ENCODE measurements around the gene CHCHD1.
"Not testable (repeated sequence)": the region's sequence is repeated elsewhere in the genome, so short reads cannot be mapped to it uniquely, and the experiment has no call there.

CHCHD1 gene

DNA sequence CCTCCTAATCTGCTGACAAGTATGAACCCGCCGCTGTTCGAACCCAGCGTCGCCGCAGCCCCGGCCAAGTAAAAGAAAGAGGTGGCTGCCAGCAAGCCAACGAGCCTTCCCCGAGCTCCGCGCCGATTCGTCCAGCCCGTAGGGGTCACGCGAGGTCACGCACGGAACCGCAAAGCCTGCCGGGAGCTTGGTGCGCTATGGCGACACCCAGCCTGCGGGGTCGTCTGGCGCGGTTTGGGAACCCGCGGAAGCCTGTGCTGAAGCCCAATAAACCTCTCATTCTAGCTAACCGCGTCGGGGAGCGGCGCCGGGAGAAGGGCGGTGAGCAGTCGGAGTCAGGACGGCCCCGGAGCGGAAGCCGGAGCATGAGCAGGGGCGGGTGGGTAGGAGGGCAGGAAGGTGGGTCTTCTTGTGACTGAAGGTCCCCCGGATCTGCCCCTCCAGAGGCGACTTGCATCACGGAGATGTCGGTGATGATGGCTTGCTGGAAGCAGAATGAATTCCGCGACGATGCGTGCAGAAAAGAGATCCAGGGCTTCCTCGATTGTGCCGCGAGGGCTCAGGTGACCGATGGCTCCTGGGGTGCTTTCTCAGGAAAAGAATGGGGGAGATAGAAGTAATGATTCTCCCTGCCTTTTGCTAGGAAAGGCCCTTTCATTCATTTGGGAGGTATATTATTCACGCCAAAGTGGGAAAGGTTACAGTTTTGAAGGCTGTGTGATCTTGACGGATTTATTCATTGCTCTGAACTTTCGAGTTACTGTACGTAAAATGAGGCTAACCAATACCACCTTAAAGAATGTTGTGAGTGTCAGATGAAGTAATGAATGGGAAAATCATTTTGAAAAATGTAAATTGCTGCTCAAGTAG is at the start of gene CHCHD1:
CHCHD1 (plus strand) TSS at position 170 of the 870 bp plus-strand sequence; CDS start at position 198, 28 bp downstream.
- Mint-ChIP-seq H3K4me1 (ENCODE audit: low read depth) (peaks cover 34% of the 10 kb centered on the region), H3K27ac (peak within 1 kb of the TSS; percentile 98), H3K9me3 (no peaks in the 10 kb centered on the region), H3K27me3 (ENCODE audit: low read depth) (no peaks in the 10 kb centered on the region), H3K36me3 (ENCODE audit: low read depth) (peaks cover 18% of the 10 kb centered on the region), H3K4me3 (peak within 1 kb of the TSS; percentile 94)
- peak; percentile 92 for DNase-seq (ENCODE audit: low spot score)

DNA sequence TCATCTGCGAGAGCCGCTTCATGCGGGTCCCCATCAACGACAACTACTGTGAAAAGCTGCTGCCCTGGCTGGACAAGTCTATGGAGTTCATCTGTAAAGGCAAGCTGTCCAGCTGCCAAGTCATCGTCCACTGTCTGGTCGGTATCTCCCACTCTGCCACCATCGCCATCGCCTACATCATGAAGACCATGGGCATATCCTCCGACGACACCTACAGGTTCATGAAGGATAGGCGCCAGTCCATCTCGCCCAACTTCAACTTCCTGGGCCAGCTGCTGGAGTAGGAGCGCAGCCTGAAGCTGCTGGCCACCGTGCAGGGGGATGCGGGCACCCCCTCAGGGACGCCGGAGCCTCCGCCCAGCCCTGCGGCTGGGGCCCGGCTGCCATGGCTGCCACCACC is 49.4 kb upstream of the CHCHD1 start:
- H3K27me3 Mint-ChIP-seq (ENCODE audit: low read depth), result no peaks in the 10 kb centered on the region

DNA sequence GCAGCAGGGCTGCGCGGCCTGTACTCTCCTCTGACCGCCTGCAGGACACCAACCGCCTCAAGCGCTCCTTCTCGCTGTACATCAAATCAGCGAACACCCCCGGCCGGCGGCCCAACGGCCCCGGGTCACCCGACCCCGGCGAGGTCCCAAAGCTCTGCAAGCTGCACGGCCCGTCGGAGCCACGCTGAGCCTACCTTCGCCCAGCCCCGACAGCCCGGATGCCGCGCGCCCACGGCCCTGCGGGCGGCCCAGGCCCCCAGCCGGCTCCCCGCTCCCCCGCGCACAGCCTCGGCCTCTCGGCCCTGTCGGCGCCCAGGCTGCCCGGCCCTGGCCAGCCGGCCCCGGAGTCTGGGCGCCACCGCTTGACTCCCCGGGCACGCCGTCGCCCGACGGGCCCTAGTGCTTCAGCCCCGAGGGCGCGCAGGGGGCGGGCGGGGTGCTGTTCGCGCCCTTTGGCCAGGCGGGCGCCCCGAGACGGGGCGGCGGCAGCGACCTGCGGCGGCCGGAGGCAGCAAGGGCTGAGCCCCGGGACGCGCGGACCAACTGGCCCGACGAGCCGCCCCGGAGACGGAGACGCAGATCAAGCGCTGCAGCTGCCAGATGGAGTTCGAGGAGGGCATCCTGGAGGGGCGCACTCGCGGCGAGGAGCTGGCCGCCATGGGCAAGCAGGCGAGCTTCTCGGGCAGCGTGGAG is 48.8 kb upstream of the CHCHD1 start:
- no peak overlapping the region for H3K4me3 Mint-ChIP-seq
- no peak overlapping the region for H3K27ac Mint-ChIP-seq
- peaks cover 6% of the 10 kb centered on the region for H3K36me3 Mint-ChIP-seq (ENCODE audit: low read depth)

More for the DNA sequence above, 49.4 kb upstream of the CHCHD1 start:
- H3K9me3 Mint-ChIP-seq, result no peaks in the 10 kb centered on the region
- DNase-seq (ENCODE audit: low spot score), result no peak
- H3K4me3 Mint-ChIP-seq, result peak overlapping the region; percentile 63
- H3K4me1 Mint-ChIP-seq (ENCODE audit: low read depth), result peaks cover 4% of the 10 kb centered on the region
- peaks cover 6% of the 10 kb centered on the region for H3K36me3 Mint-ChIP-seq (ENCODE audit: low read depth)
- peak overlapping the region; percentile 20 for H3K27ac Mint-ChIP-seq

DNA sequence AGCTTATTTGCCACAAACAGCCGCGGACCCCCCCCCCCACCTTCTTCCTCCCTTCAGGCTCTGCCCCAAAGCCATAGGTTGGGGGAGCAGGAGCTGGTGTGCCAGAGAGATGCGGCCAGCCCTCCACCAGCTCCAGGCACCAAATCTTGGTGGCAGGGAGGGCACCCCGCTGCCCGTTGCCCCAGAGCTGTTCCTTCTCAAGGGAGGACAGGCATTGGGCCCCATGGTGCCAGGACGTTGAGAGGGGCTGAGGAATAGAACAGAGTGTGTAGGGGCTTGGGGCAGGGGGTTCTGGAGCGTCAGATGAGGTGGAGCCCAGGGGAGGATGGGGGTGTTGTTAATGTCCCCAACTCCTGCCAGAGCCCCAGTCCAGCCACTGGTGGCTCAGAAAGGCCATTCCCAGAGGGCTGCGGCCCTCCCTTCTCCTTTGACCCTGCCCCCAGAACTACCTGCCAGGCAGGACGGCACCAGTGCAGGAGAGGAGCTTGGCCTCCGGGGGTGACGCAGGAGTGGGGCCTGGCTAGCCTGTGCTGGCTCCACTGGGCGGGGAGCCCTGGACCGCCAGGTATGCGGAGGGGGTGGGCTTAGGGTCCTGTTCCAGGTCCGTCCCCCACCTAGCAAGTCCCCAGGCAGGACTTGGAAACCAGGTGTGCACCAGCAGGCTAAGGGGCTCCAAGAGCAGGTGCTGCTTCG is 47.7 kb upstream of the CHCHD1 start:
- no peak for DNase-seq (ENCODE audit: low spot score)
- Mint-ChIP-seq H3K4me3 (no peak overlapping the region), H3K9me3 (no peaks in the 10 kb centered on the region), H3K36me3 (ENCODE audit: low read depth) (peaks cover 6% of the 10 kb centered on the region), H3K27ac (no peak overlapping the region), H3K27me3 (ENCODE audit: low read depth) (no peaks in the 10 kb centered on the region), H3K4me1 (ENCODE audit: low read depth) (peaks cover 4% of the 10 kb centered on the region)

More for the DNA sequence above, 48.8 kb upstream of the CHCHD1 start:
- H3K4me1 Mint-ChIP-seq (ENCODE audit: low read depth), result peaks cover 4% of the 10 kb centered on the region
- no peak for DNase-seq (ENCODE audit: low spot score)
- no peaks in the 10 kb centered on the region for H3K27me3 Mint-ChIP-seq (ENCODE audit: low read depth)
- H3K9me3 Mint-ChIP-seq, result no peaks in the 10 kb centered on the region

DNA sequence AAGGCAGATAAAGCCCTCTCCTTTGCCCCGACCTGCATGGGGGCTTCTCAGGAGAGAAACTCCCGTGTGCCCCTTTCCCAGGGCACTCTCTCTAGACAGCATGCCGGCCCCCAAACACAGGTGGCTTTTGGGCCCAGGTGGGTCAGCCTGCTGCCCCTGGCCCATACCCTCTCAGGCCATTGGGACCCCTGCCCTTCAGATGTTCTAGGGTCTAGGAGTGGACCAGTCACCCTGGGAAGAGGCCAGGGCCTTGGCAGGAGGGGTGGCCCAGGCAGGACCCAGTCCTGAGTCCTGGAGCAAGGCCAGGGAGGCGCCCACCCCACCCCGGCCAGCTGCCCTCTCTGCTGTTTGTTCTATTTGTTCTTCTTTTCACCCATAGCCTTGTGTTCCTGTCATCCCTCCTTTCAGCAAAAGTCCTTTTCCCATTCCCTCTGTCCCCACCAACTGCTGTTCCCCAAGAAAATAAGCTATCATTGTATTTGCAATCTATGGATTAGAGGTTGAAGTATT is 47.0 kb upstream of the CHCHD1 start:
- no peaks in the 10 kb centered on the region for H3K9me3 Mint-ChIP-seq
- H3K4me3 Mint-ChIP-seq, result no peak overlapping the region
- H3K36me3 Mint-ChIP-seq (ENCODE audit: low read depth), result peaks cover 6% of the 10 kb centered on the region
- peaks cover 4% of the 10 kb centered on the region for H3K4me1 Mint-ChIP-seq (ENCODE audit: low read depth)
- H3K27ac Mint-ChIP-seq, result no peak overlapping the region
- no peaks in the 10 kb centered on the region for H3K27me3 Mint-ChIP-seq (ENCODE audit: low read depth)
- DNase-seq (ENCODE audit: low spot score), result no peak

DNA sequence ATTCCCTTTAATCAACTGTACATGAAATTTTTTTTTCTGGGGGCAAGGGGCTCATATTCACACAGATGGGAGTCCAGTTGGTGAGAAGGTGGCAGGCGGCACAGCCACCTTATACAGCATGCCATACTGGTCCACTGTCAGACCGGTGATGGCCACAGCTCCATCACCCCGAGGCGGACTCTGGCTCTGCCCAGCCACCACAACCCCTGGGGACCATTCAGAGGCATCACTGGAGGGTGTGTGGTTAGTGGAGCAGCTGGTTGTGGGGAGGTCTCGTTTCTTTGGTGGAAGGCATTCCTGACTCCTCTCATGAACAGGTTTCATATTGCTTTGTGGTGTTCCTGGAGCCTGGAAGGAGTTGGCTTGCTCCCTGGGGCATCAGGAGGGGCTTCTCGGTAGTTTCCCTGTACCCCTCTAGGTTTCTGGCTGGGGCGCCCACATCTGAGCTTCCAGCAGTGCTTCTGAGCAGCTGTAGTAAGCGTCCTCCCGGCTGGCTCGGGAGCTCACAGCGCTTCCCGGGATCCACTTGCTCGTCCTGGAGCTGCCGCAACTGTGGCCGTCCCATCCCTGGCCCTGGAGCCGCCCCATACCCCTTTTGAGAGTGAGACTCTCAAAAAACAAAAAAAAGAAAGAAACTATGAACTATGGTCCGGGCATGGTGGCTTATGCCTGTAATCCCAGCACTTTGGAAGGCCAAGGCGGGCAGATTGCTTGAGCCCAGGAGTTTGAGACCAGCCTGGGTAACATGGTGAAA is 41.2 kb upstream of the CHCHD1 start:
- not testable (repeated sequence) for DNase-seq (ENCODE audit: low spot score); H3K27me3 Mint-ChIP-seq (ENCODE audit: low read depth); H3K9me3 Mint-ChIP-seq; H3K4me3 Mint-ChIP-seq; H3K27ac Mint-ChIP-seq
- Mint-ChIP-seq H3K4me1 (ENCODE audit: low read depth) (peaks cover 14% of the 10 kb centered on the region), H3K36me3 (ENCODE audit: low read depth) (peaks cover 11% of the 10 kb centered on the region)

DNA sequence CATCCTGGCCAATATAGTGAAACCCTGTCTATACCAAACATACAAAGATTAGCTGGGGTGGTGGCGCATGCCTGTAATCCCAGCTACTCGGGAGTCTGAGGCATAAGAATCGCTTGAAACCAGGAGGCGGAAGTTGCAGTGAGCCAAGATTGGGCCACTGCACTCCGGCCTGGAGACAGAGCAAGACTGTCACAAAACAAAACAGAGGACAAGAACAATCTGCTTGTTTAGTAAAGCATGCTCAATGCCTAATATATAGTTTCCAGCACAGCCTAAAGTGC is 39.5 kb upstream of the CHCHD1 start:
- no peak for DNase-seq (ENCODE audit: low spot score)
- peaks cover 21% of the 10 kb centered on the region for H3K36me3 Mint-ChIP-seq (ENCODE audit: low read depth)
- H3K27me3 Mint-ChIP-seq (ENCODE audit: low read depth), result no peaks in the 10 kb centered on the region
- peak overlapping the region; percentile 98 for H3K4me3 Mint-ChIP-seq
- peak overlapping the region; percentile 41 for H3K27ac Mint-ChIP-seq
- H3K4me1 Mint-ChIP-seq (ENCODE audit: low read depth), result peaks cover 23% of the 10 kb centered on the region
- no peaks in the 10 kb centered on the region for H3K9me3 Mint-ChIP-seq

DNA sequence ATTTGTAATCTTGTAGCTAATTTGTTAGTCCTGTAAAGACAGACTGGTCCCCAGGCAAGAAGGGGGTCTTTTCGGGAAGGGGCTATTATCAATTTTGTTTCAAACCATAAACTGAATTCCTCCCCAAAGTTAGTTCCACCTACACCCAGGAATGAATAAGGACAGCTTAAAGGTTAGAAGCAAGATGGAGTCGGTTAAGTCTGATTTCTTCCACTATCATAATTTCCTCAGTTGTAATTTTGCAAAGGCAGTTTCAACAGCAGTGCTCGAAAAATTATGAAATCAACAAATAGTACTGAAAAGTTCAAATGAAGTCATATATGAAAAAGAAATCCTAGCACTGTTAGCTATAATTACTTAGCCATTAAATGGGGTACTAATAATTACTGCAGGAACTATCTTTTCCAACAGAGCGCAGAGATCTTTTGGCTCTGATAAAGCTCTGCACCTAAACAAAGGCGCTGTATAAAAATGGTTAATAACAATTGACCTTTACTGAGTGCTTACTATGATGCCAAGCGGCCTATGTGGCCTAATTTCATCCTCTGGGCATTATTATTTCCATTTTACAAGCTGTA is 38.4 kb upstream of the CHCHD1 start:
- Mint-ChIP-seq H3K27ac (peak overlapping the region; percentile 99), H3K36me3 (ENCODE audit: low read depth) (peaks cover 21% of the 10 kb centered on the region), H3K27me3 (ENCODE audit: low read depth) (no peaks in the 10 kb centered on the region), H3K4me3 (peak overlapping the region; percentile 98), H3K9me3 (no peaks in the 10 kb centered on the region), H3K4me1 (ENCODE audit: low read depth) (peaks cover 23% of the 10 kb centered on the region)
- no peak for DNase-seq (ENCODE audit: low spot score)

DNA sequence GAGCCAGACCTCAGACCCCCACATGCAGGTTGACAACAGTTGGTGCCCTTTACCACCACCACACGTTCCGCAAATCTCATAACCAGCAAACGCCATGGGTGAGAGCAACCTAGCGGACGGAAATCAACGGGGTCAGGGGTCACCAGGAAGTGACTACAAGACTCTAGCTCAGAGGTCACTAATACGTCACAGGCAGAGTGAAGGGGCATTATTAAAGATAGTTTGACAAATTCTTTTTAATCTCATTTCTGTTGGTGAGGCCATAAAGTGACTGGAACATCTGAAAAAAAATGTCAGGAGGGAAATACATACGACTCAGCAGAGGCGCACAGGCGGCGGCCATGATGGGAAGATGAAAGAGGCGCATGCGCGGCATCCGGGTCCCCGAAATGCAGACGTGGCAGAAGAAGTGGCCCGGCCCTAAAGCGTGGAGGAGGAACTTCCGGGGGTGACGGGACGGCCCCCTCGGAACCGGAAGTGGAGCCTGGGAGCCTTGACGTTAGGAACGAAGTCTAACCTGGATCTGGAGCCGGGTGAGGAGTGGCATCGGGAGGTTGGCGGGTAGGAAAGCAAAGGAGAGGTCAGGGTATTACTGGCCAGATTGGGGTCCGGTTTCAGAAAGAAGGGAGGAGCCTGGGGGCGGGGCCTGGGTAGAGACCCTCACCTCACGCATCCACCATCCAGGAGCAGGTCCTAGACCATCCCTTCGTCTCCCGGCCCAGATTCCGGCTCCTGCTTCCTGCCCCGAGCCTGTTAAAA is 37.8 kb upstream of the CHCHD1 start, which contains the start of gene SEC24C:
SEC24C (plus strand) TSS at position 468 of the 759 bp plus-strand sequence. CDS start 2,461 bp downstream, outside the sequence.
- H3K9me3 Mint-ChIP-seq, result no peaks in the 10 kb centered on the region
- DNase-seq (ENCODE audit: low spot score), result peak; percentile 94
- H3K27me3 Mint-ChIP-seq (ENCODE audit: low read depth), result no peaks in the 10 kb centered on the region
- H3K27ac Mint-ChIP-seq, result peak within 1 kb of the TSS; percentile 99
- peak within 1 kb of the TSS; percentile 98 for H3K4me3 Mint-ChIP-seq
- H3K36me3 Mint-ChIP-seq (ENCODE audit: low read depth), result peaks cover 24% of the 10 kb centered on the region
- H3K4me1 Mint-ChIP-seq (ENCODE audit: low read depth), result peaks cover 26% of the 10 kb centered on the region

DNA sequence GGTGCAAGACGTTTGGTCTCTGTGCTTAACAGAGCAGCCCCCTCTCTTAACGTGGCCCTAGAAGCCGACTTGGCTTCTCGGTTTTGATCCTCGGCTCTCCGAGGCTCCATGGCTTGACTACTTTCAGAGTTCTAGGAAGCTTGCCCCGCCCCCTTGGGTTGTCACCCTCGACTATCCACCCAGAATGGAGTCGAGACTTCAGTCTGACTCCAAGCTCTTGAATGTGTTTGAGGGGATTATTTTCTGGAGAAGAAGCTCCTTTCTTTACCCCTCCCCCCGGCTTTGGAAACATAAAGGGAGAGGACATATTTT is 37.2 kb upstream of the CHCHD1 start:
- Mint-ChIP-seq H3K9me3 (no peaks in the 10 kb centered on the region), H3K27me3 (ENCODE audit: low read depth) (no peaks in the 10 kb centered on the region), H3K27ac (peak overlapping the region; percentile 99), H3K36me3 (ENCODE audit: low read depth) (peaks cover 27% of the 10 kb centered on the region), H3K4me3 (peak overlapping the region; percentile 98), H3K4me1 (ENCODE audit: low read depth) (peaks cover 28% of the 10 kb centered on the region)
- DNase-seq (ENCODE audit: low spot score), result peak; percentile 59

DNA sequence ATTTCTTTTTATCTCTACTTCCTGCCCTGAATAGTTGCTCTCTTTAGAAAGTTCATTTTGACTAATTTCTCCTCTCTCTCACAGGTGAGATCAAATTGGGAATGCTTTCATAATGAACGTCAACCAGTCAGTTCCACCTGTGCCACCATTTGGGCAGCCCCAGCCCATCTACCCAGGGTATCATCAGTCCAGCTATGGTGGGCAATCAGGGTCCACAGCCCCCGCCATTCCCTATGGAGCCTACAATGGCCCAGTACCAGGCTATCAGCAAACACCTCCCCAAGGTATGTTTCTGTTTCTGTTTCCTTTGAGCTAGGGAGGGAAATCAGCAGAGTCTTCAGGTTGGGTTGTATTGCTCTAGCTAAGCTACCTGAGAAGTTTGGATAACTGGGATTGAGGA is 35.1 kb upstream of the CHCHD1 start:
- Mint-ChIP-seq H3K4me1 (ENCODE audit: low read depth) (peaks cover 34% of the 10 kb centered on the region), H3K36me3 (ENCODE audit: low read depth) (peaks cover 41% of the 10 kb centered on the region), H3K4me3 (peak overlapping the region; percentile 75), H3K27ac (peak overlapping the region; percentile 35), H3K27me3 (ENCODE audit: low read depth) (no peaks in the 10 kb centered on the region), H3K9me3 (no peaks in the 10 kb centered on the region)
- DNase-seq (ENCODE audit: low spot score), result no peak

DNA sequence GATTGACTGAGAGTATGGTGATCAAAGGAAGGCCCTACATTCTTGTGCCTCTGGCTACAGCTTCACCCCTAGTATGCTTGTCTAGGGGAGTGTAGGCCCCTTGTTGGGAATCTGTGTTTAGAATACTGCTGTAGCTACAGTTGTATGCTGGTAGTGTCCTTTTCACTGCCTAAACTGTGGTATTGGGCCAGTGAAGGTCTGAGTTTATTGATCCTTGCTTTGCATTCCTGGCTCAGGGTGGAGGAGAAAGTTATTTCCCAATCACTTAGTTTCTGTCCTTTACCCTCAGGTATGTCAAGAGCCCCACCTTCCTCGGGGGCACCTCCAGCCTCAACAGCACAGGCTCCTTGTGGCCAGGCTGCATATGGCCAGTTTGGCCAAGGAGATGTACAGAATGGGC is 31.0 kb upstream of the CHCHD1 start:
- Mint-ChIP-seq H3K4me3 (no peak overlapping the region), H3K9me3 (no peaks in the 10 kb centered on the region), H3K4me1 (ENCODE audit: low read depth) (peaks cover 23% of the 10 kb centered on the region), H3K27ac (no peak overlapping the region), H3K36me3 (ENCODE audit: low read depth) (peaks cover 55% of the 10 kb centered on the region), H3K27me3 (ENCODE audit: low read depth) (no peaks in the 10 kb centered on the region)
- DNase-seq (ENCODE audit: low spot score), result no peak

Data from T-helper 2 cell treated with Interferon-gamma antibody and Interleukin-4, amounts not matched to agents 5 μg/mL and 100 μg/mL, for 36 hours (primary cell).